ENCODE data around the gene C5orf34. TPM values are rescaled to one million over a fixed set of nuclear protein-coding genes. Genes with fewer than 3 reads are reported as not detected.
"Not testable (repeated sequence)": the region's sequence is repeated elsewhere in the genome, so short reads cannot be mapped to it uniquely, and the experiment has no call there.

C5orf34 gene
- total RNA-seq, 1 donor from 2014 or later, result 4.9 TPM

DNA sequence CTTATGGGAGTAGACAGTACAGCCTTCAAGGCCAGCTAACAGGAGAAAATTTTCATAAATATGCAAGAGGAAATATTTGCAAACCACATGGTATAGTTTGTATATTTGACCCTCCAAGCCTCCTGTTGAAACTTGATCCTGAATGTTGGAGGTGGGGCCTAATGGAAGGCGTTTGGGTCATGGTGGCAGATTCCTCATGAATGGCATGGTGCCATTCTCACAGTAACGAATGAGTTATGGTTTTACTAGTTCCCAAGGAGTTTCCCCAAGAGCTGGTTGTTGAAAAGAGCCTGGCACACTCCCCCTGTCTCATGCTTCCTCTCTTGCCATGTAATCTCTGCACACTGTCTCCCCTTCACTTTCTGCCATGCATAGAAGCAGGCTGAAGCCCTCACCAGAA lies 45.2 kb upstream of the C5orf34 start:
- H3K4me1 Mint-ChIP-seq (ENCODE audit: low read depth), result peaks cover 5% of the 10 kb centered on the region
- H3K27me3 Mint-ChIP-seq, result no peaks in the 10 kb centered on the region
- H3K36me3 Mint-ChIP-seq (ENCODE audit: insufficient read depth), result no peaks in the 10 kb centered on the region
- no peak for DNase-seq (ENCODE audit: low spot score, unreplicated experiment)
- TF ChIP-seq CTCF (IDR thresholded peaks at IDR 0.05; ENCODE audit: unreplicated experiment), result no peak
- no peaks in the 10 kb centered on the region for H3K9me3 Mint-ChIP-seq (ENCODE audit: low read depth)
- no peak overlapping the region for H3K27ac Mint-ChIP-seq
- H3K4me3 Mint-ChIP-seq (ENCODE audit: low read depth), result no peak overlapping the region

DNA sequence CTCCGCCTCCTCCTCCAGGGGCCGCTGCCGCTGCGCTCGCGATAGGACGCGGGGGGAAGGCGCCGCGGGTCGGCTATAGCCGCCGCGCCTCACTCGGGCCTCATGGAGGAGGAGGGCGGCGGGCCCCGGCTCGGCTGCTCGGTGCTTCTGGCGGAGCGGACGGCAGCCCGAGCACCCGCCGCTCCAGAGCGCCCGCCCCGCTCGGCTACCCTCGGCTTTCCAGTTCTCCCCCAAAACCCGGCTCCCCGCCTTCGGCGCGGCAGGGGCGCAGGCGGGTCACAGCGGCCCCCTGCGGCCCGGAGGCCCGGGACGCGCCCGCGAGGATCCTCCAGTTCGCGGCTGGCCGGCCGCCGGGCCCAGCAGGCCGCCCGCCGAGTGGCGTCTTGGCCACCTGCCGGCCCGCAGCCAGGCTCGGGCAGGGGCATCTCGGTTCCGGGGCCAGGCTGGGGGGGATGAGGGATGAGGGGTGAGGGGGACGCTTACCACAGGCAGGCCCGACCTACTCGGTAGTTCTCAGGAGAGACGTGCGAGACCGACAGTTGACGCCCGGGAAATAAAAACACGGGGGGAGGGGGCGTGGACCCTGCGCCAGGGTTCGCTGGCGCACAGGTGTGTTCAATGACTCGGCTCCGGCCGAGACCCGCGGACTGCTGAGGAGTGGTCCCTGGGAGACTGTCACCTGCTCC lies 42.1 kb upstream of the C5orf34 start, which contains the start of gene PAIP1:
TSS of gene PAIP1 (minus strand) at position 221 of the 686 bp plus-strand sequence. CDS start 231 bp downstream, outside the sequence.
- TF ChIP-seq CTCF (IDR thresholded peaks at IDR 0.05; ENCODE audit: unreplicated experiment), result peak; percentile 71
- Mint-ChIP-seq H3K9me3 (ENCODE audit: low read depth) (no peaks in the 10 kb centered on the region), H3K36me3 (ENCODE audit: insufficient read depth) (peaks cover 2% of the 10 kb centered on the region), H3K27me3 (no peaks in the 10 kb centered on the region), H3K4me3 (ENCODE audit: low read depth) (peak within 1 kb of the TSS; percentile 86), H3K4me1 (ENCODE audit: low read depth) (peaks cover 6% of the 10 kb centered on the region), H3K27ac (peak within 1 kb of the TSS; percentile 100)
- peak; percentile 85 for DNase-seq (ENCODE audit: low spot score, unreplicated experiment)

DNA sequence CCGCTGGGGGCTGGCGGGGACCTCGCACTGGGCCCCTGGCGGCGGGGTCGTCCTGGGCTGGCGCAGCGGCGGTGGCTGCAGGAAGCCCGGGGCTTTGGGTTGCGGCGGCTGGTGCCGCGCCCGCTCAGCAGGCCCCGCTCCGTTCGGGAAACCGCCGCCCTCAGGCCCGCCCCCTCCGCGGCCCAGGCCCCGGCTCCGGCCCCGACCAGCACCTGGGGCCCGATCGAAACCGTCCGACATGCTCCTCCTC lies 41.6 kb upstream of the C5orf34 start:
- H3K27me3 Mint-ChIP-seq; DNase-seq (ENCODE audit: low spot score, unreplicated experiment); H3K9me3 Mint-ChIP-seq (ENCODE audit: low read depth); H3K36me3 Mint-ChIP-seq (ENCODE audit: insufficient read depth); H3K4me1 Mint-ChIP-seq (ENCODE audit: low read depth): not testable (repeated sequence)
- H3K4me3 Mint-ChIP-seq (ENCODE audit: low read depth), result peak overlapping the region; percentile 86
- peak overlapping the region; percentile 98 for H3K27ac Mint-ChIP-seq

- peaks cover 7% of the 10 kb centered on the region for H3K4me1 Mint-ChIP-seq (ENCODE audit: low read depth)
- no peaks in the 10 kb centered on the region for H3K9me3 Mint-ChIP-seq (ENCODE audit: low read depth)
- TF ChIP-seq CTCF (IDR thresholded peaks at IDR 0.05; ENCODE audit: unreplicated experiment), result no peak
- H3K36me3 Mint-ChIP-seq (ENCODE audit: insufficient read depth), result peaks cover 4% of the 10 kb centered on the region
- no peak overlapping the region for H3K4me3 Mint-ChIP-seq (ENCODE audit: low read depth)
- peak; percentile 53 for DNase-seq (ENCODE audit: low spot score, unreplicated experiment)
- no peaks in the 10 kb centered on the region for H3K27me3 Mint-ChIP-seq
- H3K27ac Mint-ChIP-seq, result peak overlapping the region; percentile 100
These were observed 41.1 kb upstream of the C5orf34 start for GRCh38 chr5:43555895-43556606.

- no peak for DNase-seq (ENCODE audit: low spot score, unreplicated experiment)
- no peak overlapping the region for H3K27ac Mint-ChIP-seq
- H3K27me3 Mint-ChIP-seq, result no peaks in the 10 kb centered on the region
- H3K4me3 Mint-ChIP-seq (ENCODE audit: low read depth), result no peak overlapping the region
- peaks cover 7% of the 10 kb centered on the region for H3K36me3 Mint-ChIP-seq (ENCODE audit: insufficient read depth)
- no peak for TF ChIP-seq CTCF (IDR thresholded peaks at IDR 0.05; ENCODE audit: unreplicated experiment)
- no peaks in the 10 kb centered on the region for H3K9me3 Mint-ChIP-seq (ENCODE audit: low read depth)
- peaks cover 10% of the 10 kb centered on the region for H3K4me1 Mint-ChIP-seq (ENCODE audit: low read depth)
These were observed 39.5 kb upstream of the C5orf34 start for GRCh38 chr5:43554497-43554896.

DNA sequence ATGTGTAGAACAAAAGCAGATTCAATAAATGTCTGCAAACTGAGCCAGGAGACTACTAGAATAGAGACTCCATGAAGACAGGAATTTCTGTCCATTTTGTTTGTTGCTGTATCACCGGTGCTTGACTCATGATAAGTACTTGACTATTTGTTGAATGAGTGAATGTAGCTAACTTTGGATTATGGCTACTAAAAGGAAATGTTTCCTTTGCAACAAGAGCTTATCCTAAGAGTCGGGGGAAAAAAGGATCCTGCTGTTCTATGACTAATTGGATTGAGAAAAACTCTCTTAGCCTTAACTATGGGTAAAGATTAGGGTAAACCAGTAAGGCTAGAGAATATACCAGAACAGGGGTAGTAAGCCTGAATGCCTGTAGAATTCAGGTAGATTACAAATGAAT lies 38.4 kb upstream of the C5orf34 start:
- no peak for TF ChIP-seq CTCF (IDR thresholded peaks at IDR 0.05; ENCODE audit: unreplicated experiment)
- peaks cover 12% of the 10 kb centered on the region for H3K36me3 Mint-ChIP-seq (ENCODE audit: insufficient read depth)
- H3K27me3 Mint-ChIP-seq, result no peaks in the 10 kb centered on the region
- no peaks in the 10 kb centered on the region for H3K9me3 Mint-ChIP-seq (ENCODE audit: low read depth)
- H3K27ac Mint-ChIP-seq, result no peak overlapping the region
- peaks cover 12% of the 10 kb centered on the region for H3K4me1 Mint-ChIP-seq (ENCODE audit: low read depth)
- DNase-seq (ENCODE audit: low spot score, unreplicated experiment), result no peak
- no peak overlapping the region for H3K4me3 Mint-ChIP-seq (ENCODE audit: low read depth)
